ENCODE data around the gene COL27A1. TPM values are rescaled to one million over a fixed set of nuclear protein-coding genes. Genes with fewer than 3 reads are reported as not detected.

COL27A1 gene
- polyA plus RNA-seq, 1 of the 3 experiments (the other 2 are of a cell fraction): 8.7 TPM

DNA sequence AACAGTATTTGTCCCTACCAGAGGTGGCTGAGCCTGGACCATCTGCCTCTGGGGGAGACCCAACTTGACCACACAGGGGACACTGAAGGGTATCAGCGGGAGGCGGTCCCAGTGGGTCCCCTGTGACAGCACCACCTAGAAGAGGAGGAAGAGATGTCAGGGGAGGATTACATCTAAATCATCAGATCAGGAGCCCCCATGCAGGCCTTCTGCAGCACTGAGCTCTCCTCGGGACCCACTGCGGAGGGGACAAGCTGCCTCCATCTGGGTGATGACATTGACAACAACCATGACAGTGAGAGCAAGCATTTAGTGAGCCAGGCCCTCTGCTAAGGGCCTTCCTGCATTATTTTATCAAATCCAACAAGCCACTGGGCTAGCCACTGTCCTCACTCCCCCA, 186.7 kb downstream of the COL27A1 start:
- H3K27me3 ChIP-seq (ENCODE audit: insufficient read depth): no peaks in the 10 kb centered on the region
- H3K79me2 ChIP-seq (ENCODE audit: insufficient read depth): no peaks in the 10 kb centered on the region
- no peaks in the 10 kb centered on the region for H4K20me1 ChIP-seq (ENCODE audit: insufficient read depth)
- no peak for DNase-seq
- no peaks in the 10 kb centered on the region for H3K9me3 ChIP-seq
- H3K4me3 ChIP-seq (ENCODE audit: low read depth in 2 of 2, low read length in 1 of 2): no peak overlapping the region
- CTCF ChIA-PET: interaction anchor here (1.0 kb wide), 1 partner anchor 259 kb away, joined by 3 read pairs; no protein-coding TSS in a partner anchor
- H3K9me2 ChIP-seq: no peaks in the 10 kb centered on the region
- peaks cover 0 to 6% of the 10 kb centered on the region in 2 experiments; a peak in 1 of 4 replicates for H3K4me1 ChIP-seq (ENCODE audit: control insufficient read depth in 1 of 2, insufficient read depth in 2 of 2, low read depth in 1 of 2, low read length in 1 of 2)
- no peaks in the 10 kb centered on the region for H3K36me3 ChIP-seq (replicated peaks in 1 of 2; ENCODE audit: control insufficient read depth in 1 of 2, insufficient read depth in 2 of 2, low read length in 1 of 2)
- POLR2A ChIA-PET: no interaction called here
- WGBS (ENCODE audit: low lambda C conversion rate): 100% methylated on average over 2 of the region's 4 CpGs
- TF ChIP-seq TCF12 (IDR thresholded peaks at IDR 0.05): no peak
- TF ChIP-seq, protein P1, sequence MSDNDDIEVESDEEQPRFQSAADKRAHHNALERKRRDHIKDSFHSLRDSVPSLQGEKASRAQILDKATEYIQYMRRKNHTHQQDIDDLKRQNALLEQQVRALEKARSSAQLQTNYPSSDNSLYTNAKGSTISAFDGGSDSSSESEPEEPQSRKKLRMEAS (IDR thresholded peaks at IDR 0.05; ENCODE audit: low read depth): no peak
- no peak for TF ChIP-seq TEAD4 (IDR thresholded peaks at IDR 0.05; ENCODE audit: borderline replicate concordance, insufficient read depth)
- TF ChIP-seq, protein P2, sequence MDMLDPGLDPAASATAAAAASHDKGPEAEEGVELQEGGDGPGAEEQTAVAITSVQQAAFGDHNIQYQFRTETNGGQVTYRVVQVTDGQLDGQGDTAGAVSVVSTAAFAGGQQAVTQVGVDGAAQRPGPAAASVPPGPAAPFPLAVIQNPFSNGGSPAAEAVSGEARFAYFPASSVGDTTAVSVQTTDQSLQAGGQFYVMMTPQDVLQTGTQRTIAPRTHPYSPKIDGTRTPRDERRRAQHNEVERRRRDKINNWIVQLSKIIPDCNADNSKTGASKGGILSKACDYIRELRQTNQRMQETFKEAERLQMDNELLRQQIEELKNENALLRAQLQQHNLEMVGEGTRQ (IDR thresholded peaks at IDR 0.05; ENCODE audit: borderline replicate concordance, low read depth, low read length): no peak
- TF ChIP-seq FOXJ3 (CRISPR knock-in tag; IDR thresholded peaks at IDR 0.05): no peak
- TF ChIP-seq NRF1 (IDR thresholded peaks at IDR 0.05; ENCODE audit: low read depth, low read length): no peak
- TF ChIP-seq RXRA (IDR thresholded peaks at IDR 0.05; ENCODE audit: borderline replicate concordance, low read depth): no peak
- TF ChIP-seq MEF2A (IDR thresholded peaks at IDR 0.05; ENCODE audit: borderline replicate concordance, low read depth): no peak
- TF ChIP-seq, protein P3, sequence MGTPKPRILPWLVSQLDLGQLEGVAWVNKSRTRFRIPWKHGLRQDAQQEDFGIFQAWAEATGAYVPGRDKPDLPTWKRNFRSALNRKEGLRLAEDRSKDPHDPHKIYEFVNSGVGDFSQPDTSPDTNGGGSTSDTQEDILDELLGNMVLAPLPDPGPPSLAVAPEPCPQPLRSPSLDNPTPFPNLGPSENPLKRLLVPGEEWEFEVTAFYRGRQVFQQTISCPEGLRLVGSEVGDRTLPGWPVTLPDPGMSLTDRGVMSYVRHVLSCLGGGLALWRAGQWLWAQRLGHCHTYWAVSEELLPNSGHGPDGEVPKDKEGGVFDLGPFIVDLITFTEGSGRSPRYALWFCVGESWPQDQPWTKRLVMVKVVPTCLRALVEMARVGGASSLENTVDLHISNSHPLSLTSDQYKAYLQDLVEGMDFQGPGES (IDR thresholded peaks at IDR 0.05; ENCODE audit: low read depth, low read length): no peak
- no peak for TF ChIP-seq YY1 (IDR thresholded peaks at IDR 0.05; ENCODE audit: low read depth)
- TF ChIP-seq, protein P4, sequence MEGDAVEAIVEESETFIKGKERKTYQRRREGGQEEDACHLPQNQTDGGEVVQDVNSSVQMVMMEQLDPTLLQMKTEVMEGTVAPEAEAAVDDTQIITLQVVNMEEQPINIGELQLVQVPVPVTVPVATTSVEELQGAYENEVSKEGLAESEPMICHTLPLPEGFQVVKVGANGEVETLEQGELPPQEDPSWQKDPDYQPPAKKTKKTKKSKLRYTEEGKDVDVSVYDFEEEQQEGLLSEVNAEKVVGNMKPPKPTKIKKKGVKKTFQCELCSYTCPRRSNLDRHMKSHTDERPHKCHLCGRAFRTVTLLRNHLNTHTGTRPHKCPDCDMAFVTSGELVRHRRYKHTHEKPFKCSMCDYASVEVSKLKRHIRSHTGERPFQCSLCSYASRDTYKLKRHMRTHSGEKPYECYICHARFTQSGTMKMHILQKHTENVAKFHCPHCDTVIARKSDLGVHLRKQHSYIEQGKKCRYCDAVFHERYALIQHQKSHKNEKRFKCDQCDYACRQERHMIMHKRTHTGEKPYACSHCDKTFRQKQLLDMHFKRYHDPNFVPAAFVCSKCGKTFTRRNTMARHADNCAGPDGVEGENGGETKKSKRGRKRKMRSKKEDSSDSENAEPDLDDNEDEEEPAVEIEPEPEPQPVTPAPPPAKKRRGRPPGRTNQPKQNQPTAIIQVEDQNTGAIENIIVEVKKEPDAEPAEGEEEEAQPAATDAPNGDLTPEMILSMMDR (IDR thresholded peaks at IDR 0.05): no peak
- TF ChIP-seq, protein P5, sequence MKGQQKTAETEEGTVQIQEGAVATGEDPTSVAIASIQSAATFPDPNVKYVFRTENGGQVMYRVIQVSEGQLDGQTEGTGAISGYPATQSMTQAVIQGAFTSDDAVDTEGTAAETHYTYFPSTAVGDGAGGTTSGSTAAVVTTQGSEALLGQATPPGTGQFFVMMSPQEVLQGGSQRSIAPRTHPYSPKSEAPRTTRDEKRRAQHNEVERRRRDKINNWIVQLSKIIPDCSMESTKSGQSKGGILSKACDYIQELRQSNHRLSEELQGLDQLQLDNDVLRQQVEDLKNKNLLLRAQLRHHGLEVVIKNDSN (IDR thresholded peaks at IDR 0.05; ENCODE audit: borderline replicate concordance, low read depth): no peak
- TF ChIP-seq GABPA (IDR thresholded peaks at IDR 0.05; ENCODE audit: low read depth): no peak
- TF ChIP-seq EZH2phosphoT487 (IDR thresholded peaks at IDR 0.05; ENCODE audit: borderline replicate concordance, low read depth): no peak
- TF ChIP-seq RAD21 (IDR thresholded peaks at IDR 0.05; ENCODE audit: low read length): no peak
- TF ChIP-seq, protein P6, sequence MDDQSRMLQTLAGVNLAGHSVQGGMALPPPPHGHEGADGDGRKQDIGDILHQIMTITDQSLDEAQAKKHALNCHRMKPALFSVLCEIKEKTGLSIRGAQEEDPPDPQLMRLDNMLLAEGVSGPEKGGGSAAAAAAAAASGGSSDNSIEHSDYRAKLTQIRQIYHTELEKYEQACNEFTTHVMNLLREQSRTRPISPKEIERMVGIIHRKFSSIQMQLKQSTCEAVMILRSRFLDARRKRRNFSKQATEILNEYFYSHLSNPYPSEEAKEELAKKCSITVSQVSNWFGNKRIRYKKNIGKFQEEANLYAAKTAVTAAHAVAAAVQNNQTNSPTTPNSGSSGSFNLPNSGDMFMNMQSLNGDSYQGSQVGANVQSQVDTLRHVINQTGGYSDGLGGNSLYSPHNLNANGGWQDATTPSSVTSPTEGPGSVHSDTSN (IDR thresholded peaks at IDR 0.05): no peak
- no peak overlapping the region for H2AFZ ChIP-seq (ENCODE audit: low read depth)
- no peak overlapping the region for H3K4me2 ChIP-seq
- H3K27ac ChIP-seq (ENCODE audit: low read depth in 2 of 2, low read length in 1 of 2): no peak overlapping the region
- H3K9ac ChIP-seq: no peak overlapping the region
- no peaks in the 10 kb centered on the region for H3F3A ChIP-seq (replicated peaks; ENCODE audit: insufficient read depth)
